Uterus (tissue), 4 donors: ENCODE measurements around the gene SHISA5. TPM values are rescaled to one million over a fixed set of nuclear protein-coding genes. Genes with fewer than 3 reads are reported as not detected.

Experiments used
- DNase-seq, 2 donors: peaks; one replicate each; pipeline ENCODE4 v3.0.0-alpha.2; 2019 to 2020
- H3K27ac ChIP-seq, 2 donors: fragments of 200-600 bp; sonication (generic); 1 replicate in 1 of 2; 2 replicates in 1 of 2; pipeline ENCODE4 v1.5.1; 2016 to 2018
- H3K27me3 ChIP-seq, 2 donors: fragments of 200-600 bp; sonication (generic); one replicate each; pipeline ENCODE4 v1.5.1; 2018 to 2019; ENCODE audit warnings: control low read depth in 1 of 2
- H3K36me3 ChIP-seq, 2 donors: fragments of 200-600 bp; sonication (generic); one replicate each; pipeline ENCODE4 v1.5.1; 2019; ENCODE audit warnings: control low read depth in 1 of 2
- H3K4me1 ChIP-seq, 2 donors: fragments of 200-600 bp; sonication (generic); one replicate each; pipeline ENCODE4 v1.5.1; 2018 to 2019; ENCODE audit warnings: control low read depth in 1 of 2
- H3K4me3 ChIP-seq, 2 donors: fragments of 200-600 bp; sonication (generic); 1 replicate in 1 of 2; 2 replicates in 1 of 2; pipeline ENCODE4 v1.5.1; 2018 to 2019; ENCODE audit warnings: mild to moderate bottlenecking in 1 of 2
- H3K9me3 ChIP-seq, 2 donors: fragments of 200-600 bp; sonication (generic); one replicate each; pipeline ENCODE4 v1.5.1; 2019; ENCODE audit warnings: control low read depth in 1 of 2
- POLR2A ChIP-seq, 2 donors: fragments of 450-650 bp; IDR thresholded peaks; one replicate each; pipeline ENCODE4 v1.6.1; 2016; ENCODE audit warnings: antibody characterized with exemption in 2 of 2, mild to moderate bottlenecking in 1 of 2, moderate library complexity in 1 of 2
- intact Hi-C: fragments of 100-400 bp; cut with DNase I; formaldehyde crosslinking; loops from one replicate; pipeline ENCODE4 v1.15.1; 2023; ENCODE audit warnings: low total_unique reads
- total RNA-seq, 4 donors: library from RNA; depleted of rRNA in 3 of 4; stranded (reverse); fragments of >200 nt in 3 of 4; gene quantifications; one replicate each; pipeline versions ENCODE4 v1.1.0 to v1.2.4, GENCODE V29; 2014 to 2023
- TF ChIP-seq, protein P1 (sequence below), 4 experiments: fragments of 200-600 bp in 2 of 4; fragments of 450-650 bp in 2 of 4; sonication (generic) in 2 of 4; IDR thresholded peaks; one replicate each; pipeline ENCODE4 v1.5.1; 2016 to 2019; ENCODE audit warnings: antibody characterized with exemption in 4 of 4, mild to moderate bottlenecking in 2 of 4, moderate library complexity in 1 of 4
- donor health status: DM: yes; HTN: yes; CAD: no.

Gene SHISA5
- total RNA-seq, 4 donors from 2014 or later: 52.4 to 210 (median 72.8) TPM

DNA sequence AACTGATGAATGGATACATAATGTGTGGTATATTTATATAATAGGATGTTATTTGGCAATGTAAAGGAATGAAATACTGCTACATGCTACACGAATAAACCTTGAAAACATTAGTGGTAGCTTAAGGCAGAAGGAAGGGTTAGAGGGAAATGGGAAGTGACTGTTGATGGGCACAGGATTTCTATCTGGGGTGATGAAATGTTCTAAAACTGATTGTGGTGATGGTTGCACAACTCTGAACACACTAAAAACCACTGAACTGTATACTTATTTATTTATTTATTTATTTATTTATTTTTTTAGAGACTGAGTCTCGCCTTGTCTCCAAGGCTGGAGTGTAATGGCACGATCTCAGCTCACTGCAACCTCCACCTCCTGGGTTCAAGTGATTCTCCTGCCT lies 24.8 kb upstream of the SHISA5 start:
- no peaks in the 10 kb centered on the region for H3K27me3 ChIP-seq
- no peak overlapping the region for H3K4me3 ChIP-seq
- no peak overlapping the region for H3K27ac ChIP-seq
- TF ChIP-seq, protein P1, sequence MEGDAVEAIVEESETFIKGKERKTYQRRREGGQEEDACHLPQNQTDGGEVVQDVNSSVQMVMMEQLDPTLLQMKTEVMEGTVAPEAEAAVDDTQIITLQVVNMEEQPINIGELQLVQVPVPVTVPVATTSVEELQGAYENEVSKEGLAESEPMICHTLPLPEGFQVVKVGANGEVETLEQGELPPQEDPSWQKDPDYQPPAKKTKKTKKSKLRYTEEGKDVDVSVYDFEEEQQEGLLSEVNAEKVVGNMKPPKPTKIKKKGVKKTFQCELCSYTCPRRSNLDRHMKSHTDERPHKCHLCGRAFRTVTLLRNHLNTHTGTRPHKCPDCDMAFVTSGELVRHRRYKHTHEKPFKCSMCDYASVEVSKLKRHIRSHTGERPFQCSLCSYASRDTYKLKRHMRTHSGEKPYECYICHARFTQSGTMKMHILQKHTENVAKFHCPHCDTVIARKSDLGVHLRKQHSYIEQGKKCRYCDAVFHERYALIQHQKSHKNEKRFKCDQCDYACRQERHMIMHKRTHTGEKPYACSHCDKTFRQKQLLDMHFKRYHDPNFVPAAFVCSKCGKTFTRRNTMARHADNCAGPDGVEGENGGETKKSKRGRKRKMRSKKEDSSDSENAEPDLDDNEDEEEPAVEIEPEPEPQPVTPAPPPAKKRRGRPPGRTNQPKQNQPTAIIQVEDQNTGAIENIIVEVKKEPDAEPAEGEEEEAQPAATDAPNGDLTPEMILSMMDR (IDR thresholded peaks at IDR 0.05): no peak
- H3K36me3 ChIP-seq: no peaks in the 10 kb centered on the region
- H3K4me1 ChIP-seq: no peaks in the 10 kb centered on the region
- intact Hi-C loops: no loop called here
- no peak for DNase-seq
- H3K9me3 ChIP-seq: no peaks in the 10 kb centered on the region

DNA sequence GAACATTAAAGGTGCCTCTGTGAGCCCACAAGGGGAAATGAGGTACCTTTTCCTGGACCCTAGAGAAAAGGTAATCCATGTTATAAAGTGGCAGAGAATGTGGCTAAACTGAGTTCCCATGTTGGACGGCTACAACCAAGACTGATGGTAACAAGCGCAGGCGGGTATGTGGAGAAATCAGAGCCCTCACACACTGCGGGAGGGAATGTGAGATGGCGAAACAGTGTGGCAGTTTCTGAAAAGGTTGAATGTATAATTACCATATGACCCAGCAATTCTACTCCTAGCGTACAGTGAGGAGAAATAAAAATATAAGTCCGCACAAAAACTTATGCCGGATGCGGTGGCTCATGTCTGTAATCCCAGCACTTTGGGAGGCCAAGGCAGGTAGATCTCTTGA lies 24.1 kb upstream of the SHISA5 start:
- DNase-seq: no peak
- no peak overlapping the region for H3K27ac ChIP-seq
- H3K36me3 ChIP-seq: no peaks in the 10 kb centered on the region
- no peaks in the 10 kb centered on the region for H3K27me3 ChIP-seq
- TF ChIP-seq, protein P1 (IDR thresholded peaks at IDR 0.05): no peak
- no peak for TF ChIP-seq POLR2A (IDR thresholded peaks at IDR 0.05)
- H3K4me3 ChIP-seq: no peak overlapping the region
- H3K4me1 ChIP-seq: no peaks in the 10 kb centered on the region
- no peaks in the 10 kb centered on the region for H3K9me3 ChIP-seq
- intact Hi-C loops: no loop called here

DNA sequence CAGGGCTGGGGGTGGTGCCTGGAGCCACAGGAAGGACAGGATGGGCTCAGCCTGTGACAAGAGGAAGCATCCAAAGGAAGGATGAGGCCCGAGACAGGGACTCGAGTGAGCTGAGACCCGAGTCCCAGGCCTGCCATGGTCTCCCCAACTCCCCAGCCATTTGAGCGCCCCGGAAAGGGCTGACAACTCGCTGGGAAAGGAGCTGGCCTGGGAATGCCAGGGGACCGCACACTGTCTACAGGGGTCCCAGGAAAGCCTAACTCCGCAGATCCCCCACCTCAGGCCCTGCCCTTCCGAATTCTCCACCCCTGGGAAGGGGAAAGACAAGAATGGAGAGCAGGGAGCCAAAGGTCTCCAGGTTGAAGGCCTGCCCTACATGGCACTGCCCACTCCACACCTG lies 21.0 kb upstream of the SHISA5 start:
- DNase-seq: no peak
- TF ChIP-seq, protein P1 (IDR thresholded peaks at IDR 0.05): no peak
- TF ChIP-seq POLR2A (IDR thresholded peaks at IDR 0.05): no peak
- intact Hi-C loops: no loop called here
- no peaks in the 10 kb centered on the region for H3K9me3 ChIP-seq
- H3K27ac ChIP-seq: no peak overlapping the region
- H3K27me3 ChIP-seq: no peaks in the 10 kb centered on the region
- H3K36me3 ChIP-seq: no peaks in the 10 kb centered on the region
- H3K4me1 ChIP-seq: no peaks in the 10 kb centered on the region
- H3K4me3 ChIP-seq: no peak overlapping the region

DNA sequence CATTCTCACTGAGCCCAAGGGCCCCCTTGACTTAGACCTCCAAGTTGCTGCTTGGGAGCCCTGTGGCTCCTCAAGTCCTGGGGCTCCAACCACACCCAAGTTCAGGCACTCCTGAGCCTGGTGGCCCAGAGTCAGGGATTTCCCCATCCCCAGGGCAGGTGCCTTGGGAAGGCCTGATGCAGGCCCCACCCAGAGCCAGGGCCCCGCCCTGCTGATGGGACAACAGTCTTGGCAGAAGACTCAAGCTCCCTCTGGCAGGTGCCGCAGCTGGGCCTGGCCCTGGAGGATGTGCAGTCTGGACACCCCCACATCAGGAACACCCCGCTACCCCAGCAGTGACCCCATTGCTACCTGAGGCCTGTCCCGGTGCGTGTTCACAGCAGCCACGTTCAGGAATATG lies 17.7 kb upstream of the SHISA5 start:
- Histone ChIP-seq H3K36me3 (no peaks in the 10 kb centered on the region), H3K4me1 (no peaks in the 10 kb centered on the region), H3K4me3 (no peak overlapping the region), H3K27ac (no peak overlapping the region), H3K9me3 (no peaks in the 10 kb centered on the region), H3K27me3 (no peaks in the 10 kb centered on the region)
- DNase-seq: no peak
- no peak for TF ChIP-seq POLR2A (IDR thresholded peaks at IDR 0.05)
- TF ChIP-seq, protein P1 (IDR thresholded peaks at IDR 0.05): no peak
- intact Hi-C loops: no loop called here

DNA sequence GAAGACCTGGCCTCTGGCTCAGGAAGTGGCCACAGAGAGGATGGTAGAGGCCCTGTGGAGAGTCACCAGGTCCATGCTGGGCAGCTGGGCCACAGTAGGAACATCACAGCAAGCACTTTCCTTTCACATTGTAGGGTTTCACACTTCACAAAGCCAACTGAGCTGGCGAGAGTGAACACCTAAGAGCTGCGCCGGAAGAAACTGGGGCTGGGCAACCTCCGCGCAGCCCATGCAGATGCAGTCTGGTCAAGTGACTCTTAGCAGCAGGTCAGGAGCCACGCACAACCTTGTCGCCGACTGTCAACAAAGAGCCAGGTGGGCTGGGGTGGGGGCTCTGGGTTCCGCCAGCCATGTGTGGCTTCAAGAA lies 15.3 kb upstream of the SHISA5 start:
- Histone ChIP-seq H3K4me3 (no peak overlapping the region), H3K27ac (no peak overlapping the region), H3K36me3 (no peaks in the 10 kb centered on the region), H3K9me3 (no peaks in the 10 kb centered on the region), H3K27me3 (no peaks in the 10 kb centered on the region), H3K4me1 (no peaks in the 10 kb centered on the region)
- no peak for DNase-seq
- intact Hi-C loops: no loop called here
- TF ChIP-seq, protein P1 (IDR thresholded peaks at IDR 0.05): no peak
- no peak for TF ChIP-seq POLR2A (IDR thresholded peaks at IDR 0.05)
